Stimulated activated CD8-positive, alpha-beta memory T cell treated with anti-CD3 and anti-CD28 coated beads, Interleukin-15, amount 100 ng/mL, for 4 hours (primary cell): ENCODE results near the gene SUN2.
A peak's percentile ranks its signal among the peaks of the same experiment; 100 is the strongest.

Experiments used
- DNase-seq, 2 donors: peaks; one replicate each; pipeline ENCODE4 v3.0.0-alpha.2; 2020; ENCODE audit warnings: low read depth in 2 of 2

SUN2 gene

DNA sequence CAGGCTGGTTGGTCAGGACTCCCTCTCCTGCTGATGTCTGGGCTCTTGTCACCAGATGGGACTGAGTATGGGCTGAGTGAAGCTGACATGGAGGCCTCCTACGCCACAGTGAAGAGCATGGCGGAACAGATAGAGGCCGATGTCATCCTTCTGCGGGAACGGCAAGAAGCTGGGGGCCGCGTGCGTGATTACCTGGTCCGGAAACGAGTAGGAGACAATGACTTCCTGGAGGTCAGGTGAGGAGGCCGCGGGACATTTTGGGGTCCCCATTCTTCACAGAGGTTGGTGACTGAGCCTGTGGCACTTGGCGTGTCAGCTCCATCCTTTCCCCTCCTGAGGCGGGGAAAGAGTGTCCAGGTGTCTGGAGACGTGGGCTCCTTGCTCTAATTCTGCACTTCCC, 39.9 kb downstream of the SUN2 start:
- DNase-seq, result no peak

DNA sequence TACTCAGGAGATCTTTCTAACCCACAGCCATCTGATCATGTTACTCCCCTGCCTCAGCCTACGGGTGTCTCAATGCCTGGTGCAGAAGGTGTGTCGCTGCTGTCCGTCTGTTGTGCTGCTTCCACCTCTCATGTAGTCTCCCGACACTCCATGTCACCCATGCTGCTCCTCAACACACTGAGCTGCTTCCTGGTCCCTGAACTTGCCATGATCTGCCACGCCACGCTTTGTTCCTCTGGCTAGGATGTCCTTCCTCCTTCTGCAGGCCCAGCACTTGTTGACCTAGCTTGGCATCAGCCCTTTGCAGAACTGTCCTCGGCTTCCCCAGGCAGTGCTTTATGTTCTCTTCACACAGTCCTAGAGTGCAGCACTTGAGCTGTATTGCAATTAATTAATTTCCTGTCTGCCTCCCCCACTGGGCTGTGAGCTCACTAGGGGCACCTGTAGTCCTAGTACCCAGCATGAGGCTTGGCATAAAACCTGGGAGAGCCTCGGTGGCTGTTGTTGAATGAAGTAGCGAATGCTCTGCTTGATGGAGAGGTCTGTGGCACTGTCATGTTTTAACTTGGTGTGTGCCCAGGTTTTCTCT, 40.5 kb downstream of the SUN2 start:
- DNase-seq, result no peak

DNA sequence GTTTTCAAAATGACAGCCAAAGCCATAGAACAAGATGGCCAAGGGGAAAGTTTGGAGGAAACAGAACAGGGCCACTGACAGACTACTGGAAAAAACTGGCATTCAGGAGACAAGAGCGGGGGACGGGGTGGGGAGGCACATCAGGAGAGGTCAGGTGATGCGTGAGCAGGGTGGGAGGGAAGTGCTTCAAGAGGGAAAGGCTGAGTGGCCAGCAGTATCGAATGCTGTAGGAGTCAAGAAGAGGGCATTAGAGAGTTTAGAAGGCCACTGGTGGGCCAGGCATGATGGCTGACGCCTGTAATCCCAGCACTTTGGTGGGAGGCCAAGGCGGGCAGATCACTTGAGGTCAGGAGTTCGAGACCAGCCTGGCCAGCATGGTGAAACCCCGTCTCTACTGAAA, 41.9 kb downstream of the SUN2 start:
- no peak for DNase-seq

DNA sequence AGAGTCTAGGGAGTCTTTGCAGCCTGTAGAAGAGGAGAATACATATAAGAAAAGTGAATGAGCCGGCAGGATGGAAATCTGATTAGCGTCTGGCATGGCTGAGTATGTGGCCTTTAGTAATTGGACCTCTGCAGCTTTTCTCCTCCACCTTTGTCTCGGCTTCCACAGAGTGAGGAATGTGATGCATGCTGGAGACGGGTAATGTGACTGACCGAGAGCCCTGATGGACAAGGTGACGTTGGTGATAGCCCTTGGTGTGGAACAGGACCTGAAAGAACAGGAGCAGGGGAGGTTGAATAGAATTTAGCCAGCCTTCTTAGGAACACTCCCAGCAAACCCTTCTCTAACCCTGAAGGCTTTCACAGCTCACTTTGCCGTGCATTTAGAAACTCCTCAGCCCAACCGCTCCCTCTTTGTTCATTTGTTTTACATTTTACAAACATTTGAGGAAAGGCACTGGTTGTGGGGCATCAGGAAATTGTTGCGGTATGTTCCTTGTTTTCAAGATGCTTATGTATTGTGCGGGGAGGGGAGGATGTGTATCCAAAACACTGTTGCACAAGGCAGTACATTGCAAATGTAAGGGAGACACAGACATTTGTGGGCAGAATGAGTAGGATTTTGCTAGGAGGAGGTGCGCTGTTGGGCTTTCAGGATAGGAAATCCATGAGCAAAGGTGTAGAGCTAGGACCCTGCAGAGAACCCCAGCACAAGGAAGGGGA, 43.2 kb downstream of the SUN2 start:
- DNase-seq, result no peak

DNA sequence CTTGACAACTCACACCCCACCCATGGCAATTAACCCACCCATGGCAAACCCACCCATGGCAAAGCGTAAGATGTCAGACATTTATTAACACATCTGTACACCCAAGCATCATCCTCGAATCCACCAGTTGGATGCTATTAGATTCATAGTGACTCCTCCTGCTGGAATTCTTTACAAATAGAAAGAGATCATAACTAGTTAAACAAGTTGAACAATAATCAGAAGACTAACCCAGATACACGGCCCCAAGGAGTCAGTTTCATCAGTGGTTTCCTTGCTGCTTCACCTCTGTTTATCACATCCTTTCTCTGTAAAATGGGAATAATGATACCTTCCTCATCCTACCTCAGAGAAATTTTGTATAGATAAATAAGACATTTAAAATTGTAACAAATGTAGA, 44.9 kb downstream of the SUN2 start:
- no peak for DNase-seq

DNA sequence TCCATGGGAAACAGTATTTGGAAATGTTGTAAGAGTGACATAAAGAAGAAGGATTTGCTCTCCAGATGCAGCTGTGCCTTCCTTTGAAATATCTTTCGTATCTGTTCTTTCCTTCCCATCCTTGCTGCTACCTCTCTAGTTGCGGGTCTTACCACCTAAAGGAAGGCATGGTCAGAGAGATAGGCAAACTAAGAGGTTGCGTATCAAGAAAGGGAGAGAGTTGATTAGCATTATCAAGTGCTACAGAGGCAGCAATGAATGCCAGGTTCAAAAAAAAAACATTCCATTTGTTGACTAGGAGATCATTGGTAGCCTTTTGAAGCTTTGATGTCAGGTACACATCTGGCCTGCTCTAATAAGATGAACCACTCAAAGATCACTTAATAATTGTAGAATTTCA, 45.4 kb downstream of the SUN2 start:
- DNase-seq, result no peak

DNA sequence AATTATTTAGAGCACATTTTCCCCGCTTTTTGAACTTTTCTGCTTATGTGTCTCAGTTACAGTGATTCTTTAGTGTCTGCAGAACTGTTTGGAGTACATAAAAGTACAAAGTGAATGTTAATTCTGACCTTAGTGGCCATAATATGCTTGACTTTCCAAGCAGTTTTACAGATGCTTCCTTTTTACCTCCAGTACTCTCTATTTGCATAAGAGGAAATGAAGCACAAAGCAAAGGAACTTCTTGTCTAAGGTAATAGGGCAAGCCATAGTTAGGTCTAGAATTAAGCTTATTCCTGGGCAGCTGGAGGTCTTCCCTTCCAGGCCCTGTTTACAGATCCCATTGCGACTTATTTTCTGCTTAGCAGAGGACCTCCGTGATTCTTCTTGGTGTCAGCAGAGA, 46.5 kb downstream of the SUN2 start:
- DNase-seq, result no peak

DNA sequence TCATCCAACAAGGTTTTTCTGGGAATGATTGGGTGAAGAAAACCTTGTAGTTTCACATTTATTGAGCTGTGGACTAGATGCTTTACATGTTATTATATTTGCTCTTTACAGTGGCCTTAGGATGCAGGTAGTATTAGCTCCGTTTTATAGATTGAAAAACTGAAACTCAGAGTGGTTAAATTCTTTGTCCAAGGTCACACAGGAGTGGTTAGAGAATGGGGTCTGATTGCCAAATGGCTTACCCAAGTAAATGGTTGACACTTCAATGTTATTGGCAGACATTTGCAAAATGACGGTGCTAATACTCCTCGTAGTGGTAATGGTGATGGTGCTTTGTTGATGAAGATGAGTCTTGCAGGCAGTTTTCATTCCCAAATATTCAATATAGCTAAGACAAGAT, 47.8 kb downstream of the SUN2 start:
- DNase-seq, result no peak

DNA sequence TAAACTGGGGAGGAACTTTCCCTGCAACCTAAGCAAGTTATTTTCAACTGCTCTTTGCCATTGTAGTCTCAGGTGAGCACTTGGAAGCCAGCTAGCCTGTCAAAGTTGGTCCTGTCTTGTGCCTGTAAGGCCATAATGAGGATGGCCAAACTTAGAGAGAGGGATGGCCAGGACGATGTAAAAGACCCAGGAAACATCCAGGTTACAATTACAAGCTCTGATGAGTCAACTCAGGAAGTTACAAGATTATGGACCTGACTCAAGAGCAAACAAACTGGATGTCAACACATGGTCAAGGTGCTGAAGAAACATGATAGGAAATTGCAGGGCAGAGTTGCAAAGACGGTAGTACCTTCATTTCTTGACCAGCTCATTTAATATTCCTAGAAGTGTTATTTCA, 48.5 kb downstream of the SUN2 start:
- DNase-seq, result no peak

DNA sequence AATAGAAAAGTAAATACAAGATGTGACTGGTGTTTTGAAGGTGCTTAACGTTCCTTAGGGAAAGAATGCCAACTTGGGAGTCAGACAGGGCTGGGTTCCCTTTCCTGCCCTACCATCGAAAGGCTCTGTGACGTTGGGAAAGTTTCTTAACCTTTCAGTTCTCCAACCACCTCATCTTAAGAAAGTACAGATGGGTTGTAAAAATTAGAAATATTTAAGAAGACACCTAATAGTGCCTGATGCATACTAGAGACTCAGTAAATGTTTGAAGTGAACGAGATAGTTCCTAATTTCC, 49.0 kb downstream of the SUN2 start:
- no peak for DNase-seq

DNA sequence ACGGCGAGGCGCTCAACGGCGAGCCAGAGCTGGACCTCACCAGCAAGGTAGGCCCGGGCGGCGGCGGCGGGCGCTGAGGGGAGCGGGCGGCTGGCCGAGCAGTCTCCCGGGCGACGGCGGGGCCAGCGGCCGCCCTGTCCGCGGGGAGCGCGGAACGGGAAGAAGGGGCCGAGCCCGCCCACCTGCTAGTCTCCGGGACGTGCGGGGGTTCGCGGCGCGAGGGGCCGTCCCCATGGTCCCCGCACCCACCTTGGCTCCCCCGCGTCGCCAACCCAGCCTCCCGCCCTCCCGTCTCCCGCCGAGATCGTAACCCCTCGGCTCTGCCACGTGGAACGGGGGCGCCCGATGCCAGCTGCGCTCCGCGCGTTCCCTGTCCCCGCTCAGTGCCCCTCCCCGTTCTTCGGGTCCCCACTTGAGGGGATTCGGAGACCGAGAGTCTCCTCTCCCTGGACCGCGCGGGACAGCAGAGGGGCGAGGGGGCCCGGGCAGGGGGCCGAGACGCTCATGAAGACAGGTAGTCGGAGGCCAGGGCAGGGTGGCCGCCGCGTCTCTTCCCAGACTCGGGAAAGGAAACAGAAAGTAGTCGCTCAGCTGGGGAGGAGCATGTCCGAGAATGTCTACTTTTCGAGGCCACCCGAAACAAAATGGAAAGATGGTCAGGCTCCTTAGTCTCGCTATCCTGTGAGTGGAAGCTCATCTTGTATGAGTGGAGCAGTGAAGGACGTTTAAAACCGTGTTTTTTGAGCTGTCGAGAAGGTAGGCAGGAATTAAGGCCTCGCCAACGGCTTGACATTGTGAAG, 49.5 kb downstream of the SUN2 start:
- DNase-seq, result peak in 1 of 2 donors; percentile 28

DNA sequence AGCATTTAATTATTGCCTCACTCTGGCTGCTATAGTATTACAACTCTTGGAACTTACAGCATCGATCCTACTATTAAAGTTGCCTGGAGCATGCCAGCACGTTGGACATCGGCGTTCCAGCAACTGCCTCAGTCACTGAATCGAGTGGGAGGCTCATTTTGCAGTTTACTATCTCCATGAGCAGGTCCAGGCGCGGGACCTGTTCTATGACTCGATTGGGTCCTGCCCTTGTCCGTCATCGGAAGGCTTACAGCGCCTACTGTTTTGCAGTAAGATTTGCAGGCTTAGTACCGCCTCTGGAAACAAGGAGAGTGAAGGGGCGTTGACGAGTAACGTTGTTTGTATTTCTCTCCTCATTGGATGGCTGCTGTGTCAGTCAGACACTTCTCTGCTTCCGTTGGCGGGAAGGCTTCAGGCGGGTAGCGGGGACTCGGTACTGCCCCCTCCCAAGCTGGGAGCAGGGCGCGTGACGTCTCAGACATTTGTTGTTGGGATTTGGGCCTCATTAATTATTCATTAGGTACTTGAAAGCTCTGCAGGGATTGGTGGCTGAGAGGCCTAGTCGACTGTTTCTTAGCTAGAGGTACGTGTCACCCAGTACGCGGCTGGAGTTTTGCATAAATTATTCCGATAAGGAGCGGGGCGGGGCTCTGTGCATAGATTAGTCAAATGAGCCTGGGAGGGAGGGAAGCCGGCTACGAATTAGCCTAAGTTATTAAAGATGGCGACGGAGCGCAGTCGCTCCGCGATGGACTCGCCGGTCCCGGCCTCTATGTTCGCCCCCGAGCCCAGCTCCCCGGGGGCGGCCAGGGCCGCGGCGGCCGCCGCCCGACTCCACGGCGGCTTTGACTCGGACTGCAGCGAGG, 50.3 kb downstream of the SUN2 start, which contains the start of gene GTPBP1:
Gene GTPBP1 (plus strand): TSS at position 710 of the 866 bp plus-strand sequence. CDS start 12 bp downstream, at position 722.
- peak; percentile 91 to 98 for DNase-seq

DNA sequence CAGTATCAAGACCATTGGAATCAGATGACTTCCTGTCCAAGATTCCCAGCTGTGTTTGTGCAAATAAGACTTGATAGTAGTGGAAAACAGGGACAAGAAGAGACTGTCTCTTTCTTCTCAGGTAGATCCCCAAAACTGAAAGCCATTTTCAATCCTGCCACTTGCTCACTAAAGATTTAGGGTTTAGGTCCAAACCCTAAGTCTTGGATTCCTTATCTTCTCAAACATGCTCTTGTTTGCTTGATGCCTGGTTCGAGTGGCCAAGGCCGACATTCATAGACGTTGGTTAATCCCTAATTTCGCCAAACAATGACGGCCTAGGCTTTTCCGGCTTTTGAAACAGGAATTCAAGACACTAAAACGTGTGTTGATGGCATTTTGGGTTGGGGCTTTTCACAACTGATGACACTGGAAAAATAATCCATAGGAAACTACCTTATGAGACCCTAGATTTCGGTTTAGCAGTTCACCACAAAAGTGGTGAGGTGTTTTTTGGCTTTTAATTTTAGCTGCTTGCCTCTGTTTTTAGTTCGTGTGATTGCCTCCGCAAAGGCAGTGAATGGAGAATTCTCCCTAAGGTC, 51.1 kb downstream of the SUN2 start:
- no peak for DNase-seq

DNA sequence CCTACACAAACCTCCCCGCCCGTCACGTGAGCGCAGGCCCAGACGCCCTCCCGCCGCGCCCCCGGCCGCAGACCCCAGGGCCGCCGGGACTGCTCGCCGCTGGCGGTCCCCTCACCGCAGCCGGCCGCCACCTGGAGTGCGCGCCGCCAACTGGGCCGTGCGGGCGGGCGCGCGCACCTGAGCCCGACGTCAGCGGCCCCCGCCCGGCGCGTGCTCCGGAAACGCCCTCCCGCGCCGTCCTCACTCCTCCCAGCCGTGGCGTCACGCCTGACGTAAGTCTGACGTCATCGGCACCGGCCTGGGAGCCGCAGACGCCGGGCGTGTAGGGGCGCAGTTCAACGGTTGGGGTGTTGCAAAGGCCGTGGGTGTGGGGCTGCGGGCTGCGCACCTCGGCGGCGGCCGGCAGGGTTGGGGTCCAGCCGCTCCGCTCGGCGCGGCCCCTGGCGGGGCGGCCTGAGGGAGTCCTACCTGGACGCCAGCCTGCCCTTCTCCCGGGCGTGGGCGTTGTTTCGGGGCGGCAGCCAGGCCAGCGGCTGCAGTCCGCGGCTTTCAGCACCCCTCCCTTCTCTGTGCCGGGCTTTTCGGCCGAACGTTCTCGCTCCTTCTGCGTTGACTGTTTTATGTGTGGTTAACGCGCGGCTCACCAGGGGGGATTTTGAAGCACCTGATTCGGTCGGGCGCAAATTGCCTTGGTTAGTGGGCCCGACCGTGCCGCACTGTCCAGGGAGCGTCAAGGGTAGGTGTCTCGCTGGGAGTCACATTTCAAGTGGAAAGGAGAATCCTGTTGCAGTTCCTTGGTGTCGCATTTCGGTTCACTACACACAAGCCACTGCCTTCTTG, 54.8 kb downstream of the SUN2 start, which contains the start of gene JOSD1:
Gene JOSD1 (minus strand): TSS at position 155 of the 840 bp plus-strand sequence. CDS start 956 bp downstream, outside the sequence.
- peak; percentile 94 to 96 for DNase-seq

DNA sequence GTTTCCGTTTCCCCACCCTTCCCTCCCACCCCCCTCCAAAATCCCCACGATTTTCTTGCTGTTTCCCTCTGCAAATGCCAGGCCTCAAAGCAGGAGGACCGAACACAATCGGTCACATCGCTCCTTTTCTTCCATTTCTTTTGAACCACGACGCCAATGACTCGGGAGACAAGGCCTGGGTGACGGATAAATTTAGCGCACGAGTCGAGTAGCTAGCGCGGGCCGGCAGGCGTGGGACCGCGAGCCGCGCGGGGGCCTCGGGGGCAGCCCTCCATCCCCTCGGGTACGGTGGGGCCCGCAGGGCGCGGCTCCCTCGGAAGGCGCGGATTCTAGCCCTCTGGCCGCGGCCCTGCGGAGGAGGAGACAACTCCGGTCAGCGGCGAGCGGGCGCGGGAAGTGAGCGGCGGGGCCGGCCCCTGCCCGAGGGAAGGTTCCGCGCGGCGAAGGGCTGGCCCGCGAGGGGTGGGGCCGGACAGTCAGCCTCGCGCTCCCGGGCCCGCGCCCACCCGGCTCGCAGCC, 55.5 kb downstream of the SUN2 start:
- no peak for DNase-seq

DNA sequence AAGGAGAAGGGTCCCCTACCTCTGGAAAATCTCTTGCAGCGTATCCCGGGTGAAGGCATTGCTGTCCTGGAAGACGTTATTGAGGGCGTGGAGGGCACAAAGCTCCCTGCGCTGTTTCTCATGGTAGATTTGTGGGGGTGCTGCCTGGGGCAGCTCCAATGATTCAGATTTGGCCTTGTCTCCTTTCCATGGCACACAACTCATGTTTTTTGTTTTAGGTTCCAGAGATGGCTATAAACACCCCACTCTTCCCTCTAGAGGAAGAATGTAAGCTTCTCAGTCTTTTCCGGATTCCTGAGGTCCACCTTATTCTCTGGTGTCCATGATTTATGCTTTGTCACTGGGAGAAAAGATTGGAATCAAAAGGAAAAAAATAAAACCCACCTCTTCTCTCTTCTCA, 56.0 kb downstream of the SUN2 start:
- DNase-seq, result no peak

DNA sequence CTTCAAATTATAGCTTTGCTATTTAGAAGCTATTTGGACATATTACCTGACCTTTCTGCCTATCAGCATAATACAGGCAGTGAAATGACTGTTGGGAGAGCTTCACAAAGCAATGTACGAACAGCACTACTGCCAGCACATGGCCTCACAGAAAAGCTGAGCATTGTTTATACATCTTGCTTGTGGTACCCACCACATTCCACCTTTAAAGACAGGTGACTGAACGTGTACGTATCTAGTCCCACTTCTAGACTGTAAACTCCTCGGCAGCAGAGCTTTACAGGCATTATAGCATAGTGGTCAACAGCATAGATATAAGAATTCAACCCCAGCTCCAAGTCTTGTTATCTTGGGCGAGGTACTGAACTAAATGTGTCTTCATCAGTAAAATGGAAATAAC, 56.7 kb downstream of the SUN2 start:
- DNase-seq, result no peak

DNA sequence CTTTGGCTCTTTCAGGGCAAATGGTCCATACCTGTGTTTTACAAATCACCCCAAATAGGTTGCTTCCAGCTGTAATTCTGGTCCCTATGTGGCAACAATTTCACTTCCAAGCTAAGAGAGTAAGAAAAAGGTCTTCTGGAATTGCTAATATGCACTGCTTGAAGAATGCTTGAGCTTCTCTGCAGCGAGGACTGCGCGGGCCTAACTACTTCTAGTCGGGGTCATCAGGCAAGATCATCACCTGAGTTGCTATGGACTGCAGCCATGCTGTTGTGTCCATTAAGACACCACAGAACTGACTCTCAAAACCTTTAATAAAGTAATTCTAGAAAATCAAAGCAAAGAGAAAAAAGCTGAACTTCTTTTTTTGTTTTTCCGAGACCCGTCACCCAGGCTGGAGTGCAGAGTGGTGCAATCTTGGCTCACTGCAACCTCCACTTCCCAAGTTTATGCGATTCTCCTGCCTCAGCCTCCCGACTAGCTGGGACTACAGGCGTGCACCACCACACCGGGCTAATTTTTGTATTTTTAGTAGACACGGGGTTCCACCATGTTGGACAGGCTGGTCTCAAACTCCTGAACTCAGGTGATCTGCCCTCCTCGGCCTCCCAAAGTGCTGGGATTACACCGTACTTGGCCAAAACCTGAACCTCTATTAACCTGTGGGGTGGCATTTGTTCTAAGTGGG, 57.2 kb downstream of the SUN2 start:
- DNase-seq, result no peak

DNA sequence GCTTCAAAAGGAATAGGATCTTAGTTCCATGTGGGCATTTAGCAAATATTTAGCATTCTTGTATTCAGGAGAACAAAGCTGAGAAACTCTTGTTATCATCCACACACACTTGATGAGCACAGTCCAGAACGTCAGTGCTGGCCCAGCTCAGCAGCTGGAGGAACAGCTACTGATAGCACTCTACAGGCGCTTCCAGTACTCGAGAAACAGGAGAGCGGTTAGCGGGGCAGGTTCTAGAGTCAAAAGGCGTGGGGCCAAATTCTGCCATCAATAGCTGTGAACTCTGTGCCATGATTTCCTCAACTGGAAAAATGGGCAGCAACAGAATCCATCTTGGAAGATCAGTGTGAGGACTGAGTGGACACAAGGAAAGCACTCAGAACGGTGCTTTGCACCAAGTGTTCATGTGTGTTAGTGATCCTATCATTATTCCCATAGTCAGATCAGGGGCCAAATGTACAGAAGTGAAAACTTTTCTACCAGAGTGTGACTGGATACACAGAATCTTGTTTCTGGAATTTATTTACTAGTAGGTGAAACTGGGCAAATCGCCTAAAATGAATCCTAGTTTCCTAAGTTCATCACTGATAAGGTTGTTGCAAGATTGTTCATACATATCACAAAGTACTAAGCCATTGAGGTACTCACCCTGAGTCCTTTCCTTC, 58.2 kb downstream of the SUN2 start:
- DNase-seq, result no peak
